Kidney epithelial cell (primary cell): ENCODE results near the gene SMC6. TPM values are rescaled to one million over a fixed set of nuclear protein-coding genes. Genes with fewer than 3 reads are reported as not detected.

Experiments used
- DNase-seq: peaks from one replicate; pipeline ENCODE4 v3.0.0-alpha.2; 2010; ENCODE audit warnings: low read depth
- H3K27me3 ChIP-seq: 2 replicates; pipeline ENCODE4 v1.6.0; 2011; ENCODE audit warnings: low read length; ENCODE audit not compliant: control insufficient read depth, insufficient read depth
- H3K36me3 ChIP-seq: 2 replicates; pipeline ENCODE4 v1.5.1; 2011; ENCODE audit warnings: low read length; ENCODE audit not compliant: control insufficient read depth, insufficient read depth
- H3K4me3 ChIP-seq: 2 replicates; pipeline ENCODE4 v1.5.1; 2011; ENCODE audit warnings: low read depth, mild to moderate bottlenecking, control low read depth, low read length
- CTCF ChIP-seq: IDR thresholded peaks from 2 replicates; pipeline ENCODE4 v1.5.1; 2011; ENCODE audit warnings: mild to moderate bottlenecking, moderate library complexity, low read length, control low read depth, inconsistent platforms; ENCODE audit not compliant: insufficient read depth, poor library complexity, severe bottlenecking
- total RNA-seq: library from RNA; depleted of rRNA; stranded (reverse); fragments of >200 nt; gene quantifications from 2 replicates; pipeline ENCODE4 v1.2.3, GENCODE V29; 2015

SMC6 gene
- total RNA-seq, 1 donor from 2014 or later: 19.3 TPM

- no peak for TF ChIP-seq CTCF
- Histone ChIP-seq H3K4me3 (no peak overlapping the region), H3K27me3 (no peaks in the 10 kb centered on the region), H3K36me3 (no peaks in the 10 kb centered on the region)
- no peak for DNase-seq
Measured at GRCh38 chr2:17630089-17630488, 123.5 kb downstream of the SMC6 start.

- Histone ChIP-seq H3K36me3 (no peaks in the 10 kb centered on the region), H3K4me3 (no peak overlapping the region), H3K27me3 (no peaks in the 10 kb centered on the region)
- no peak for DNase-seq
- no peak for TF ChIP-seq CTCF
Measured at GRCh38 chr2:17628349-17629261, 125.0 kb downstream of the SMC6 start.

- no peaks in the 10 kb centered on the region for H3K27me3 ChIP-seq
- H3K4me3 ChIP-seq: no peak overlapping the region
- no peak for TF ChIP-seq CTCF
- no peak for DNase-seq
- H3K36me3 ChIP-seq: no peaks in the 10 kb centered on the region
Measured at GRCh38 chr2:17627434-17627833, 126.2 kb downstream of the SMC6 start.

- H3K27me3 ChIP-seq: no peaks in the 10 kb centered on the region
- DNase-seq: no peak
- no peak for TF ChIP-seq CTCF
- H3K36me3 ChIP-seq: no peaks in the 10 kb centered on the region
- no peak overlapping the region for H3K4me3 ChIP-seq
Measured at GRCh38 chr2:17626986-17627385, 126.6 kb downstream of the SMC6 start.

GRCh38 chr2:17625446-17625845 is 128.2 kb downstream of the SMC6 start:
- no peaks in the 10 kb centered on the region for H3K36me3 ChIP-seq
- no peak overlapping the region for H3K4me3 ChIP-seq
- DNase-seq: no peak
- TF ChIP-seq CTCF: no peak
- H3K27me3 ChIP-seq: no peaks in the 10 kb centered on the region

- H3K4me3 ChIP-seq: no peak overlapping the region
- H3K27me3 ChIP-seq: no peaks in the 10 kb centered on the region
- TF ChIP-seq CTCF: no peak
- no peak for DNase-seq
- H3K36me3 ChIP-seq: no peaks in the 10 kb centered on the region
Measured at GRCh38 chr2:17621781-17622180, 131.8 kb downstream of the SMC6 start.
